GM23338 (cell line): ENCODE results near the gene TOX2. TPM values are rescaled to one million over a fixed set of nuclear protein-coding genes. Genes with fewer than 3 reads are reported as not detected.

ENCODE experiments used
- ATAC-seq: fragments of 200-7000 bp; cut with Tn5 transposase; 3 replicates; pipeline ENCODE4 v1.9.1; 2020
- DNase-seq: peaks from one replicate; pipeline ENCODE4 v3.0.0-alpha.2; 2015; ENCODE audit warnings: low spot score
- H2AFZ ChIP-seq: fragments of 200-600 bp; sonication (generic); 2 replicates; pipeline ENCODE4 v1.8.0; 2016; ENCODE audit warnings: antibody characterized with exemption, mild to moderate bottlenecking, moderate library complexity
- H3F3A ChIP-seq: fragments of 200-600 bp; sonication (generic); replicated peaks from 2 replicates; pipeline ENCODE4 v1.8.0; 2017; ENCODE audit warnings: antibody characterized with exemption, mixed run types, low read depth
- H3K27ac ChIP-seq: fragments of 200-600 bp; sonication (generic); 2 replicates; pipeline ENCODE4 v1.6.1; 2016; ENCODE audit warnings: low read depth
- H3K27me3 ChIP-seq: fragments of 200-600 bp; sonication (generic); 2 replicates; pipeline ENCODE4 v1.8.0; 2016; ENCODE audit warnings: mild to moderate bottlenecking, mixed run types, moderate library complexity; ENCODE audit not compliant: insufficient read depth
- H3K36me3 ChIP-seq: fragments of 200-600 bp; sonication (generic); 2 replicates; pipeline ENCODE4 v1.8.0; 2016; ENCODE audit warnings: mild to moderate bottlenecking; ENCODE audit not compliant: insufficient read depth
- H3K4me1 ChIP-seq: fragments of 200-600 bp; sonication (generic); 2 replicates; pipeline ENCODE4 v1.8.0; 2016; ENCODE audit warnings: mild to moderate bottlenecking, moderate library complexity; ENCODE audit not compliant: insufficient read depth
- H3K4me2 ChIP-seq: fragments of 200-600 bp; sonication (generic); 2 replicates; pipeline ENCODE4 v1.7.1; 2017; ENCODE audit warnings: mixed run types
- H3K4me3 ChIP-seq: fragments of 200-600 bp; sonication (generic); 2 replicates; pipeline ENCODE4 v1.6.1; 2016; ENCODE audit warnings: mixed run types
- H3K79me2 ChIP-seq: fragments of 200-600 bp; sonication (generic); replicated peaks from 2 replicates; pipeline ENCODE4 v1.8.0; 2017; ENCODE audit warnings: mild to moderate bottlenecking; ENCODE audit not compliant: insufficient read depth
- H3K9me2 ChIP-seq: fragments of 200-600 bp; sonication (generic); 2 replicates; pipeline ENCODE4 v1.8.0; 2017; ENCODE audit not compliant: insufficient read depth
- H4K20me1 ChIP-seq: fragments of 200-600 bp; sonication (generic); replicated peaks from 2 replicates; pipeline ENCODE4 v1.8.0; 2017; ENCODE audit warnings: mild to moderate bottlenecking; ENCODE audit not compliant: insufficient read depth
- H3K27ac Mint-ChIP-seq: 2 replicates; pipeline ENCODE4 v1.8.0; 2020; ENCODE audit warnings: inconsistent platforms, mild to moderate bottlenecking, moderate library complexity, mixed read lengths
- H3K27me3 Mint-ChIP-seq: 3 replicates; pipeline ENCODE4 v1.8.0; 2022; ENCODE audit warnings: low read depth, mild to moderate bottlenecking, moderate library complexity, mixed read lengths, inconsistent platforms; ENCODE audit not compliant: insufficient read depth, poor library complexity
- H3K36me3 Mint-ChIP-seq: 3 replicates; pipeline ENCODE4 v1.8.0; 2021; ENCODE audit warnings: low read depth, mild to moderate bottlenecking, inconsistent platforms, moderate library complexity, mixed read lengths
- H3K4me1 Mint-ChIP-seq: 3 replicates; pipeline ENCODE4 v1.8.0; 2020; ENCODE audit warnings: mild to moderate bottlenecking, inconsistent platforms, mixed read lengths
- H3K4me3 Mint-ChIP-seq: 3 replicates; pipeline ENCODE4 v1.8.0; 2021; ENCODE audit warnings: moderate library complexity, mild to moderate bottlenecking, inconsistent platforms, mixed read lengths
- H3K9me3 Mint-ChIP-seq: 3 replicates; pipeline ENCODE4 v1.8.0; 2020; ENCODE audit warnings: moderate library complexity, mild to moderate bottlenecking, inconsistent platforms, mixed read lengths
- CREB1 ChIP-seq: fragments of 250-450 bp; sonication (Bioruptor Pico); IDR thresholded peaks from 2 replicates; pipeline ENCODE4 v1.5.0; 2020; ENCODE audit warnings: low read depth, mild to moderate bottlenecking, moderate library complexity
- EZH2 ChIP-seq: fragments of 200-600 bp; sonication (generic); IDR thresholded peaks from one replicate; pipeline ENCODE4 v1.8.0; 2017; ENCODE audit warnings: antibody characterized with exemption, mild to moderate bottlenecking, low read depth; ENCODE audit not compliant: unreplicated experiment
- POLR2AphosphoS5 ChIP-seq: IDR thresholded peaks from 2 replicates; pipeline ENCODE4 v1.6.1; 2016; ENCODE audit warnings: antibody characterized with exemption, low read depth
- ZNF331 ChIP-seq: fragments of 250-450 bp; sonication (Bioruptor Pico); IDR thresholded peaks from 2 replicates; pipeline ENCODE4 v1.5.0; 2020; ENCODE audit warnings: low read depth, mild to moderate bottlenecking, moderate library complexity
- polyA plus RNA-seq: library from polyadenylated mRNA; unstranded; fragments of >200 nt; fragmentation: Nextera tagmentation; extraction: Ambion mirVana; gene quantifications from 2 replicates; pipeline ENCODE4 v1.2.1, GENCODE V29; 2016
- total RNA-seq: library from RNA; depleted of rRNA; stranded (reverse); fragments of >200 nt; shearing (Covaris generic); gene quantifications from 2 replicates; pipeline ENCODE4 v1.2.3, GENCODE V29; 2014
- TF ChIP-seq, protein P1 (sequence below): fragments of 250-450 bp; sonication (Bioruptor Pico); IDR thresholded peaks from 2 replicates; pipeline ENCODE4 v1.5.0; 2020; ENCODE audit warnings: mild to moderate bottlenecking, moderate library complexity
- TF ChIP-seq, protein P2 (sequence below): IDR thresholded peaks from one replicate; pipeline ENCODE4 v1.6.1; 2018; ENCODE audit warnings: antibody characterized with exemption; ENCODE audit not compliant: unreplicated experiment

Gene TOX2
- total and polyA plus RNA-seq, 2 experiments from 2014 or later, result 1.4 to 1.5 TPM

DNA sequence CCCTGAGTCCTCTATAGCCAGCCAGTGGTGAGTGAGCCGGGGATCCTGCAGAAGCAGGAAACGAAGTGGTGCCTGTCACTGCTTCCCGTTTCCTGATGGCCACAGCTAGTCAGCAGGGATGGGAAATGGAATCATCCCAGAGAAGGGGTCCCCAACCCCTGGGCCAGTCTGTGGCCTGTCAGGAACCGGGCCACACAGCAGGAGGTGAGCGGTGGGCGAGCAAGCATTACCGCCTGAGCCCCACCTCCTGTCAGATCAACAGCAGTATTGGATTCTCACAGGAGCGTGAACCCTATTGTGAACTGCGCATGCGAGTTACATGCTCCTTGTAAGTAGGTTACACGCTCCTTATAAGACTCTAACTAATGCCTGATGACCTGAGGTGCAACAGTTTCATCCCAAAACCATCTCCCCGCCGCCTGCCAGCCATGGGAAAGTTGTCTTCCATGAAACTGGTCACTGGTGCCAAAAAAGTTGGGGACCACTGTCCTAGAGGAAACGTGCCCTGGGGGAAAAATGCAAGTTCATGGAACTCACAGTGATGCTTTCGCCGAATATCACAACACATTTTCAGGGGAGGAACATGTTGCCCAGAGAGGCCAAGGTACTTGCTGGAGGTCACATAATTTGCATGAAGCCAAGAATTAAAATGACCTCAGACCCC lies 158.5 kb downstream of the TOX2 start:
- no peak overlapping the region for H3K27ac ChIP-seq
- Mint-ChIP-seq H3K27me3 (peaks cover 6% of the 10 kb centered on the region), H3K4me3 (no peak overlapping the region), H3K36me3 (no peaks in the 10 kb centered on the region), H3K27ac (no peak overlapping the region), H3K4me1 (peaks cover 20% of the 10 kb centered on the region), H3K9me3 (no peaks in the 10 kb centered on the region)
- no peaks in the 10 kb centered on the region for H3F3A ChIP-seq
- no peaks in the 10 kb centered on the region for H3K79me2 ChIP-seq
- TF ChIP-seq, protein P1, sequence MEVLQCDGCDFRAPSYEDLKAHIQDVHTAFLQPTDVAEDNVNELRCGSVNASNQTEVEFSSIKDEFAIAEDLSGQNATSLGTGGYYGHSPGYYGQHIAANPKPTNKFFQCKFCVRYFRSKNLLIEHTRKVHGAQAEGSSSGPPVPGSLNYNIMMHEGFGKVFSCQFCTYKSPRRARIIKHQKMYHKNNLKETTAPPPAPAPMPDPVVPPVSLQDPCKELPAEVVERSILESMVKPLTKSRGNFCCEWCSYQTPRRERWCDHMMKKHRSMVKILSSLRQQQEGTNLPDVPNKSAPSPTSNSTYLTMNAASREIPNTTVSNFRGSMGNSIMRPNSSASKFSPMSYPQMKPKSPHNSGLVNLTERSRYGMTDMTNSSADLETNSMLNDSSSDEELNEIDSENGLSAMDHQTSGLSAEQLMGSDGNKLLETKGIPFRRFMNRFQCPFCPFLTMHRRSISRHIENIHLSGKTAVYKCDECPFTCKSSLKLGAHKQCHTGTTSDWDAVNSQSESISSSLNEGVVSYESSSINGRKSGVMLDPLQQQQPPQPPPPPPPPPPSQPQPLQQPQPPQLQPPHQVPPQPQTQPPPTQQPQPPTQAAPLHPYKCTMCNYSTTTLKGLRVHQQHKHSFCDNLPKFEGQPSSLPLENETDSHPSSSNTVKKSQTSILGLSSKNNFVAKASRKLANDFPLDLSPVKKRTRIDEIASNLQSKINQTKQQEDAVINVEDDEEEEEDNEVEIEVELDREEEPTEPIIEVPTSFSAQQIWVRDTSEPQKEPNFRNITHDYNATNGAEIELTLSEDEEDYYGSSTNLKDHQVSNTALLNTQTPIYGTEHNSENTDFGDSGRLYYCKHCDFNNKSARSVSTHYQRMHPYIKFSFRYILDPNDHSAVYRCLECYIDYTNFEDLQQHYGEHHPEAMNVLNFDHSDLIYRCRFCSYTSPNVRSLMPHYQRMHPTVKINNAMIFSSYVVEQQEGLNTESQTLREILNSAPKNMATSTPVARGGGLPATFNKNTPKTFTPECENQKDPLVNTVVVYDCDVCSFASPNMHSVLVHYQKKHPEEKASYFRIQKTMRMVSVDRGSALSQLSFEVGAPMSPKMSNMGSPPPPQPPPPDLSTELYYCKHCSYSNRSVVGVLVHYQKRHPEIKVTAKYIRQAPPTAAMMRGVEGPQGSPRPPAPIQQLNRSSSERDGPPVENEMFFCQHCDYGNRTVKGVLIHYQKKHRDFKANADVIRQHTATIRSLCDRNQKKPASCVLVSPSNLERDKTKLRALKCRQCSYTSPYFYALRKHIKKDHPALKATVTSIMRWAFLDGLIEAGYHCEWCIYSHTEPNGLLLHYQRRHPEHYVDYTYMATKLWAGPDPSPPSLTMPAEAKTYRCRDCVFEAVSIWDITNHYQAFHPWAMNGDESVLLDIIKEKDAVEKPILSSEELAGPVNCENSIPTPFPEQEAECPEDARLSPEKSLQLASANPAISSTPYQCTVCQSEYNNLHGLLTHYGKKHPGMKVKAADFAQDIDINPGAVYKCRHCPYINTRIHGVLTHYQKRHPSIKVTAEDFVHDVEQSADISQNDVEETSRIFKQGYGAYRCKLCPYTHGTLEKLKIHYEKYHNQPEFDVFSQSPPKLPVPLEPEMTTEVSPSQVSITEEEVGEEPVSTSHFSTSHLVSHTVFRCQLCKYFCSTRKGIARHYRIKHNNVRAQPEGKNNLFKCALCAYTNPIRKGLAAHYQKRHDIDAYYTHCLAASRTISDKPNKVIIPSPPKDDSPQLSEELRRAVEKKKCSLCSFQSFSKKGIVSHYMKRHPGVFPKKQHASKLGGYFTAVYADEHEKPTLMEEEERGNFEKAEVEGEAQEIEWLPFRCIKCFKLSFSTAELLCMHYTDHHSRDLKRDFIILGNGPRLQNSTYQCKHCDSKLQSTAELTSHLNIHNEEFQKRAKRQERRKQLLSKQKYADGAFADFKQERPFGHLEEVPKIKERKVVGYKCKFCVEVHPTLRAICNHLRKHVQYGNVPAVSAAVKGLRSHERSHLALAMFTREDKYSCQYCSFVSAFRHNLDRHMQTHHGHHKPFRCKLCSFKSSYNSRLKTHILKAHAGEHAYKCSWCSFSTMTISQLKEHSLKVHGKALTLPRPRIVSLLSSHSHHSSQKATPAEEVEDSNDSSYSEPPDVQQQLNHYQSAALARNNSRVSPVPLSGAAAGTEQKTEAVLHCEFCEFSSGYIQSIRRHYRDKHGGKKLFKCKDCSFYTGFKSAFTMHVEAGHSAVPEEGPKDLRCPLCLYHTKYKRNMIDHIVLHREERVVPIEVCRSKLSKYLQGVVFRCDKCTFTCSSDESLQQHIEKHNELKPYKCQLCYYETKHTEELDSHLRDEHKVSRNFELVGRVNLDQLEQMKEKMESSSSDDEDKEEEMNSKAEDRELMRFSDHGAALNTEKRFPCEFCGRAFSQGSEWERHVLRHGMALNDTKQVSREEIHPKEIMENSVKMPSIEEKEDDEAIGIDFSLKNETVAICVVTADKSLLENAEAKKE (CRISPR knock-in tag), result no peak
- TF ChIP-seq ZNF331 (CRISPR knock-in tag) (no peak), EZH2 (no peak), CREB1 (CRISPR knock-in tag) (no peak), POLR2AphosphoS5 (no peak)
- TF ChIP-seq, protein P2, sequence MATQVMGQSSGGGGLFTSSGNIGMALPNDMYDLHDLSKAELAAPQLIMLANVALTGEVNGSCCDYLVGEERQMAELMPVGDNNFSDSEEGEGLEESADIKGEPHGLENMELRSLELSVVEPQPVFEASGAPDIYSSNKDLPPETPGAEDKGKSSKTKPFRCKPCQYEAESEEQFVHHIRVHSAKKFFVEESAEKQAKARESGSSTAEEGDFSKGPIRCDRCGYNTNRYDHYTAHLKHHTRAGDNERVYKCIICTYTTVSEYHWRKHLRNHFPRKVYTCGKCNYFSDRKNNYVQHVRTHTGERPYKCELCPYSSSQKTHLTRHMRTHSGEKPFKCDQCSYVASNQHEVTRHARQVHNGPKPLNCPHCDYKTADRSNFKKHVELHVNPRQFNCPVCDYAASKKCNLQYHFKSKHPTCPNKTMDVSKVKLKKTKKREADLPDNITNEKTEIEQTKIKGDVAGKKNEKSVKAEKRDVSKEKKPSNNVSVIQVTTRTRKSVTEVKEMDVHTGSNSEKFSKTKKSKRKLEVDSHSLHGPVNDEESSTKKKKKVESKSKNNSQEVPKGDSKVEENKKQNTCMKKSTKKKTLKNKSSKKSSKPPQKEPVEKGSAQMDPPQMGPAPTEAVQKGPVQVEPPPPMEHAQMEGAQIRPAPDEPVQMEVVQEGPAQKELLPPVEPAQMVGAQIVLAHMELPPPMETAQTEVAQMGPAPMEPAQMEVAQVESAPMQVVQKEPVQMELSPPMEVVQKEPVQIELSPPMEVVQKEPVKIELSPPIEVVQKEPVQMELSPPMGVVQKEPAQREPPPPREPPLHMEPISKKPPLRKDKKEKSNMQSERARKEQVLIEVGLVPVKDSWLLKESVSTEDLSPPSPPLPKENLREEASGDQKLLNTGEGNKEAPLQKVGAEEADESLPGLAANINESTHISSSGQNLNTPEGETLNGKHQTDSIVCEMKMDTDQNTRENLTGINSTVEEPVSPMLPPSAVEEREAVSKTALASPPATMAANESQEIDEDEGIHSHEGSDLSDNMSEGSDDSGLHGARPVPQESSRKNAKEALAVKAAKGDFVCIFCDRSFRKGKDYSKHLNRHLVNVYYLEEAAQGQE, result no peak
- no peaks in the 10 kb centered on the region for H3K27me3 ChIP-seq
- DNase-seq (no peak), ATAC-seq (no peak)
- H2AFZ ChIP-seq, result no peak overlapping the region
- no peak overlapping the region for H3K4me3 ChIP-seq
- H3K4me2 ChIP-seq, result no peak overlapping the region
- H4K20me1 ChIP-seq, result no peaks in the 10 kb centered on the region
- no peaks in the 10 kb centered on the region for H3K36me3 ChIP-seq
- H3K9me2 ChIP-seq, result no peaks in the 10 kb centered on the region
- no peaks in the 10 kb centered on the region; the same call in 1 of the 2 replicates for H3K4me1 ChIP-seq
